HG02885 (cell line): Measurements from ENCODE around the gene PARD3B.
"Not testable (repeated sequence)": the region's sequence is repeated elsewhere in the genome, so short reads cannot be mapped to it uniquely, and the experiment has no call there.

Experiments
- ATAC-seq: cut with Tn5 transposase; IDR thresholded peaks from one replicate; pipeline ENCODE4 v1.9.1; 2021; ENCODE audit warnings: mild to moderate bottlenecking; ENCODE audit not compliant: unreplicated experiment, poor library complexity

PARD3B gene

DNA sequence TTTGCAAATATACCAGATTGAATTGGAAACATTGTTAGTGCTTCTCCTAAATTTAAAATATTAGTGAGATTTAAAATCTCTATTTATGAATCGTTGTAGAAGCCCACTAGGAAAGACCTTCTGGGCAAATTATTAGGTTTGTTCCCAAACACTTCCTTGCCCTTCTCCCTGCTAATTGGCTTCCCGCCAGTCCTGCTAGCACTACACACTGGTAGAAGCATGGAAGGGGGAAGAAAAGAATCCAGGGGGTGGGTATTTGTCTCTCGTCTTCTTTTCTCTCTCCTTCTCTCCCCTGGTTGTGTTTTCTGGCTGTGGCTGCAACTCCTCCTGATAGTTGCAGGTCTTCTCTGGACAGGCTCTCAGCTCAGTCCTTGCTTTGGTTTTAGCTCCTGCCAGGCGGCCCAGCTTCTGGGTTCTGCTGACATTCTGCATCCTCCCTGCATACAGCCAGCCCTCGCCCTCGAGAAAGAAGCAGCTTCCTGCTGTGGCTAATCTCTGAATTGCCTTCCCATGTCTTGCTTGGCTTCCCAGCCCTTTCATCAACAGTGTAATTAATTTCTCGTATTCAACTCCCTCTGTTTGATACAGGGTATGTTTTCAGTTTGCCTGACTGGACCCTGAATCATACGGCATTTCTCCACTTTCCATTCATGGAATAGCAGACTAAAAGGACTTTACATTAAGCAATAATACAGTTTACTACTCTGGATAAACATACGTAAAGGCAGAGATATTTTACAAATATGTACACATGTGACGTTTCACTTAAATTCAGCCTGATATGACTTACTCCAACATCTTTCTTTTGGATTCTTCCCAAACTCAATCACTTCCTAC is 6.9 kb upstream of the PARD3B start:
- no peak for ATAC-seq

DNA sequence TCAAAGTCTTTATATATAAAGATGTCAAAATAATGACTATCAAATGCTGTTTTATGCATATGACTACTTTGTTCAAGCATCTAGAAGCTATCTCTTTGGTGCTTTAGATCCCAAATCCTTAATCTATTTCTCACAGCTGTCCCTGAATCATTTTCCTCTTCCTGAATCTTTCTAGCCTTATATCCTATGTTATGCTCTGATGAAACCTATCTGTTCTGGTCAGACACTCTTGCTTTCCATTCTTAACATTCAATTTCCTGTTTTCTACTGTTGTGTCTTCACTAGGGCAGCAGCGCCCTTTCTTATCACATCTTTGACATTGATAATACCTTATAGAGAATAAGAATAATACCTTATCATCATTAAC is 6.3 kb upstream of the PARD3B start:
- ATAC-seq, result no peak

DNA sequence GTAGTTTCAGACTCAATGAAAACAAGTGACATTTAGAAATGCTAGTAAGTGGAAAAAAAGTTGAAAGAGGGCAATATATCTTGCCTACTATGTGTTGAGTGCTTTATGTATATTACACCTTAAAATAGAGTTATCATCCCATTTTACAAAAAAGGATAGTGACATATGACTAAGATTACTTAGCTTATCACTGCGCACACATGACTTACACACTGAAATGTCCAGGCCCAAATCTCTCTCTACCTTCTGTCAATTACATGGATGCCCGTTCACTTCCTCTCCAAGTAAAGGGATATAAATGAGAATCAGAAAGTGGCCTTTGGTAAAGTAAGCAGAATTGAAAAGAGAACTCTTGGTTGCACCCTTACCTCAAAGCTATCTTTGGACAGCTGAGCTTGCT is 3.6 kb upstream of the PARD3B start:
- no peak for ATAC-seq

DNA sequence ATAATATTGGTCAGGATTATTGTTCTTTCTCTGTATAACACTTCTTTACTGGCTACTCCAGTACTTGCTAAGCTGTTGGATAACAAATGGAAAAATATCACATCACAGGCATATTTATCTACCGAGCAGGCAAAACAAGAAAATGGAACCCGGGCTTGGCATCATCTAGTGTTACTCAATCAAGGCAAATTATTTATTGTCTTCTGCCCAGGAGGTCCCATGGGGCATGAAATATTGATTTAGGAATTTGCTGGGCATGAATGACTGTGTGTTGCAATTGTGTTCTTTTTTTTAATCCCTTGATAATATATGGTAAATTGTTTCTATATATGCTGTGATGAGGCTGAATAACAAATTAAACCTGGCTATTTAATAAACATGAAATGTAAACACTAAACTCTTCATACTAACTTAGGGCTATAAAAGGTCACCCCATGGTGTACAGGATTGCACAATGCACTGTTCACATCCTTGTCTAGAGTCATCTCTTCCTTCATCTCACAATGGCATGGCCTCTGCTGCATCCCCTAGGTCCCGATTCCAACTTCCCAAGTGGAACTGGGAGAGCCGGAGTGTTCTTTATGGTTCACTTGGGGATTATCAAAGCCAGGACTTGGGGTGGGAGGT is 2.2 kb upstream of the PARD3B start:
- ATAC-seq, result no peak

DNA sequence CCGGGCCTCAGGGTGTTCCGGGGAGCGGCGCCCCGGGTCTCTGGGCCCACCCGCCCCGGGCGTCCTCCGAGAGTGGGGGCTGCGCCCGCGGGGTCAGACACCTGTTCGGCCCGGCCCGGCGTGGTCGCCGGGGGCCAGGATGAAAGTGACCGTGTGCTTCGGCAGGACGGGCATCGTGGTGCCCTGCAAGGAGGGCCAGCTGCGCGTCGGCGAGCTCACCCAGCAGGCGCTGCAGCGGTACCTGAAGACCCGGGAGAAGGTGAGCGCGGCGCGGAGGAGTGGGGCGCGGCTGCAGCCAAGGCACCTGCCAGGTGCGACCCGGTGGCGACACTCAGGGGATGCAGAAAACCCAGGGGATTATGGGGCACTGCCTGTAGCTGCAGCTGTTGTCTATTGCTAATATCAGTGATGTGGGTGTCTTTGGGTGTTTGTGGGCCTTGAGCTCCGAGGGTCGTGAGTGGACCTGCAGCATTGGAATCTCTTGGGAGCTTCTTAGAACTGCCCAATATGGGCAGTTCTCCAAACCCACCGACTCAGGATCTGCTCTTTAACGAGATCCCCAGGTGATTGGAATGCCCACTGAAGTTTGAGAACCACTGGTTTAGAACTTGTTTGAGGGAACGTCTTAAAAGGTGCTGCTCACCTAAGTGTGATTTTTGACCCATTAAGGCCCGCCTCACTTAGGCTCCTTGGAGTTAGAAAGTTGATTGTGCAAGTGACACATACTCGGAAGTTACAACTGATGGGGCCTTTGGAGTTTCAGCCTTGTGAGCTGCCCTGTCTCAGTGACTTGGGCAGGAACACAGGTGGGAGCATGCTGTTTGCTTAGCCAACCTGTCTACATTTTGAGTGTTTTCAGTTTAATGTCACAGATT is 823 bp downstream of the PARD3B start:
- ATAC-seq, result no peak

DNA sequence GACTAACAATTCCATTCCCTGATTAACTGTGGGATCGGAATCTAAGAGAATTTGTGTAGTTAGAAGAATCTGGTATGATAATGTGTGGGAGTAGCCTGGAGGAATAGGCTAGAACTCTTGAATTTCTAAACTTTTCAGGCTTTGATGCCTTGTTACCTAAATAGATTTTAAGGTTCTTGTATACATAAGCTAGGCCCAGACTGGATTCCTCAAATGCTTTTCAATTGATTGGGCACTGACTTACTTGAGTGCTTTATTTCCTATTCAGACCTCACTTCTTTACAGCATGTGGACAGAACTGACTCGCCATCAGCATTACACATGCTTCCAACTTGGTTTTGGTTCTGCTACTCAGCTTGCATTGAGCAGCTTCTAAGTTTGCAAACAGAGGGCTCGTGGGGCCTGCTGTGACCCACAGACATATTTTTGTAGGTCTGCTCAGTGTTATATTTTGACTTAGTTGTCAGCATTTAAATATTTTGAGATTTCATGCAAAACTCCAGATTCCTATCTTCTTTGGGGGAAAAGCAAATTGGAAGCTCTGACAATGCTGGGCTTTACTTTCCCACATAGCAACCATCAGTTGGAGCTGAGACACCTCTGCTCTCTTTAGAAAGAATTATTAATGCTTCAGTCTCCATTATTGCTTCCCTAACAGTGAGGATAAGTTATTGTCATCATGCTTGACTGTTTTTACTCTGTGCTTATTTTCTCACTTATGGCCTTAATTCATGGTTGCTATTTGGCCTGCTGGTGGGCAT is 5.7 kb downstream of the PARD3B start:
- ATAC-seq, result no peak

DNA sequence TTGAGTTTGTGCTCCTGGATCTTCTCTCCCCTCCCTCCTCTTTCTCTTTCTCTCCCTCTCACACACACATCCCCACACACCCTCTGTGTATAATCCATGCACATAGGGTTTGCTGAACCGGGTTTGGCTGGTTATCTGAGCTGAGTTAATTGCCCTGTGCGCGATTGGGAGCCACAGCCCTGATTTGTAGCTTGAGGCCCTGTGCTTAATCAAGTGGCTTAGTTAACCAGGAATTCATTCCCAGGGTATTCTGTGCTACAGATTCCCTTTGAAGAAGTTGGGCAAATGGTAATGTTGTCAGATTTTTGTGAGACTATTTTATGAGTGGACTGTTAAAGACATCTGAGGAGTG is 6.2 kb downstream of the PARD3B start:
- no peak for ATAC-seq

DNA sequence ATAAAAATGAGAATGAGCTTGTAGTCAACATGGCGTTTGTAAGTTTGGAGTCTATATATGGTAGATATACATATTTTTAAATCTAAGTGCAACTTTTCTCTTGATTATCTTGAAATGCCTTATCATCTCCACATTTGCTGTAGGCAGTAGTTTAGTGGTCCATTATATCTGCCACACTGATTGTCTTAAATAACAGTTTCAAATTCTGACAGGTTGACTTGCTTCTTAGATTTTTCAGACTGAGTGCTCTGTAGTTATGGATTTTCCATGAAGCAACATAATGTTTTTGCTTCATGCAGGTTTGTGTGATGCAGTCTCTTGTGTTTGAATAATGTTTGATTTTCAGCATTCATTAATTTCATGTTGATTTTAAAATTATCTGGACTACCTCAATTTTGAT is 12.3 kb downstream of the PARD3B start:
- no peak for ATAC-seq

DNA sequence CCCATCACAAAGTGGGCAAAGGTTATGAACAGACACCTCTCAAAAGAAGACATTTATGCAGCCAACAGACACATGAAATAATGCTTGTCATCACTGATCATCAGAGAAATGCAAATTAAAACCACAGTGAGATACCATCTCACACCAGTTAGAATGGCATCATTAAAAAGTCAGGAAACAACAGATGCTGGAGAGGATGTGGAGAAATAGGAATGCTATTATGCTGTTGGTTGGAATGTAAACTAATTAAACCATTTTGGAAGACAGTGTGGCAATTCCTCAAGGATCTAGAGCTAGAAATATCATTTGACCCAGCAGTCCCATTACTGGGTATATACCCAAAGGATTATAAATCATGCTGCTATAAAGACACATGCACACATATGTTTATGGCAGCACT is 14.1 kb downstream of the PARD3B start:
- ATAC-seq, result not testable (repeated sequence)

DNA sequence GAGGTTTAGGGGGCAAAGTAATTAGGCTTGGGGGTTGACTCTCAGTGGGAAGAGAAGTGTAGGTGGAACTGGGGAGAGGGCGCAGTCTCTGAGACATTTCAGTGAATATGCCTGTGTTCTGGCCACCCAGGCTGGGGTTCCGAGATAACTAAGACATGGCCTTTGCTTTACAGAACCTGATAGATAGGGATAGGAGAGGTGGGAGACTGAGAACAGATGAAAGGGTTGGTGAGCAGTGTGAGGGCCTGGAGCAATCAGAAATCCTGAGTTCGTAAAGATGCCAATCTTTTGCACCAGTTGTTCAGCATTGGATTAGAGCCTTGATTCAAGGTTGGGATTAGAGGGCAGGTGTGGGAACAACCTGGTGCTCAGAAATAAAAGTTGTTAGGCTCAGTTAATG is 15.6 kb downstream of the PARD3B start:
- no peak for ATAC-seq

DNA sequence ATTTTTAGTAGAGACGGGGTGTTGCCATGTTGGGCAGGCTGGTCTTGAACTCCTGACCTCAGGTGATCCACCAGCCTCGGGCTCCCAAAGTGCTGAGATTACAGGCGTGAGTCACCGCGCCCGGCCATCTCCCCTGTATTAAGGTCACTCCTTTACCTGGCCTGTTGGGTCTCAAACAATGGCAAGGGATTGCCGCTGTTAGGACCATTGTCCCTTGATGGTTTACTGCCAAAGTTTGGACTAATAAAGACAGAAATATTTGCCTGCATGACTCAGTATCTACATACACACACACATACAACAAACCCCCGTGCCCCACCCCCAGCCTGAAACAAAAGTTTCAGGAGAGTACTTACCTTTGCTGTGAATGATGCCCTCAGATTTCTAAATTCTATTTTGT is 16.5 kb downstream of the PARD3B start:
- no peak for ATAC-seq

DNA sequence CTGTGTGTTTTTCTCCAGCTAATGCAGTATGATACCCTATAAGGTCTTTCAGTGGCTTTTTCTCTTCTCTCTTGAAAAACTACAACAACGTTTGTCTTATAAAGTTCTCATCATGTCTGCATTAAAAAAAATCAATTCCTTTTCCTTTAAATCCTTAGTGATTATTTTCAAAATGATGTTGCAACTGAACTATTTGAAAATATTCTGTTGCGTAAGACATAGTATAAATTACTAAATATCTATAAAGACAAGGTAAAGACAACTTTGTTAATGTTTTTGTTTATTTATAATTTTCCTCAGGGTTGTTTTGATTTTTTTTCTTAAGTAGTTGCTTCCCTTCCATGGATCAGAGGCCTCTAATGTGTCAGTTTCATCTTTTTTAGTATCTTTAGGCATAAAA is 21.2 kb downstream of the PARD3B start:
- no peak for ATAC-seq

DNA sequence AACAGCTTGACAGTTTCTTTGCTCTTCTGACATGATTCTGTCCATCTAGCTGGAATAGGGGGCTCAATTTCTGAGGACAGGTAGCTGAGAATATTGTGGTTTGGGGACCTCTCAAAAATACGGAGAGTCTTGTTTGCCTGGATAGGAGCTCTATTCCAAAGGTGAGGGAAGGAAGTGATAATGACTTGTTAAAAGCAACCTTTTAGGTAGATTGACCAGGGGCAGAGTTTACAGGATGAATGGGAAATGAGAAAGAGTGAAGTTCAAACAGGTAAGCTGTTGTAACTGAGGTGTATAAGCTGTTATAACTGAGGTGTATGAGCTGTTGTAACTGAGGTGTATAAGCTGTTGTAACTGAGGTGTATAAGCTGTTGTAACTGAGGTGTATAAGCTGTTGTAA is 25.1 kb downstream of the PARD3B start:
- ATAC-seq, result no peak

DNA sequence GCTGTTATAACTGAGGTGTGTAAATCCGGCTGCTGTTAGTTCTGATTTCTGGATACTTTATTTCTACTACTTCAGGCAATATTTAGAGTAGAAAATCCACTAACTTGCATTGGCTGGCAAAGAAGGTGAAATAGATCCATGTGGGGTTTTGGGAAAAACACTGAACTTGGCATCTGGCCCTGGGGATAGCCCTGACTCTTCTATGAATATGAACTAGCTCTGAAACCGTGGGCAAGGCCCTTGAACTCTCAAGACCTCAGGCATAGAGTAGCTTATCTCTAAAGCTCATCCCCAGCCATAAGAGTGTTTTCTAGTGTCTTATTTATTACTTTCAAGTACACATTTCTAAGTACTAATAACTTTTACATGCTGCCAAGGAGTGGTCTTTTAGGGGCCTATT is 25.8 kb downstream of the PARD3B start:
- no peak for ATAC-seq

DNA sequence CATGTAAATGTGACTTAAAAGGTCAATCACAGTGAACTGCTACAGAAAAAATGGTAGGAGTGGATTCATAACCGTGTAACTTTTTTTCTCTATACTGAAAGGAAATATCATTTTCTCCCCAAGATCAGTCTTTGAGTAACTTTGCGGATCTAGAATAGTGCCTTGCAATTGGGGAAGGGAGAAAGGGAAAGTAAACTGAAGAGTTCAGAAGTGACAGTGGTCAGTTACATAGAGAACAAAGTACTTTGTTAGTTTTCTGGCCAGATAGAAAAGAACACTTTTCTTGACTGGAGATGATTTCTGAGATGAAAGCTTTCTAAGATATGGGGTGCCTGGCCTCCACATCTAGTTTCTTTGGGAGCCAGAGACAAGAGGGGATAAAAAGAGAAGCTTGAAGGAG is 26.6 kb downstream of the PARD3B start:
- ATAC-seq, result no peak

DNA sequence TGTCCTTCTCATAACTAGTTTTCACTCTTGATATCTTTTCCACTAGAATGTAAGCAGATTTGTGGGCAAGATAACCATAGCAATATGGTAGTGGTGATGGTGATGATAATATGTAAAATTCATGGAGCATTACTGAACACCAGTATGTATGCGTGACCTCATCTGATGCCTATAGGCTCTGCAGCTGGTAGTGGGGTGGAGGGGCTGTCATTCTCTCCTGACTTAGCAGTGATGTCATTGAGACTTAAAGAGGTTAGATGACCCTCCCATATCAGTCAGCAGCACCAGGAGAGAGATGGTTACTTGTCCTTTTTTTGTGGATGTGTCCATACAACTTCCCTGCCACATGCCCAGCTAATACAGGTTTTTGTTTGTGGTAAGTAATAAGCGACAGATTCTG is 27.9 kb downstream of the PARD3B start:
- no peak for ATAC-seq

DNA sequence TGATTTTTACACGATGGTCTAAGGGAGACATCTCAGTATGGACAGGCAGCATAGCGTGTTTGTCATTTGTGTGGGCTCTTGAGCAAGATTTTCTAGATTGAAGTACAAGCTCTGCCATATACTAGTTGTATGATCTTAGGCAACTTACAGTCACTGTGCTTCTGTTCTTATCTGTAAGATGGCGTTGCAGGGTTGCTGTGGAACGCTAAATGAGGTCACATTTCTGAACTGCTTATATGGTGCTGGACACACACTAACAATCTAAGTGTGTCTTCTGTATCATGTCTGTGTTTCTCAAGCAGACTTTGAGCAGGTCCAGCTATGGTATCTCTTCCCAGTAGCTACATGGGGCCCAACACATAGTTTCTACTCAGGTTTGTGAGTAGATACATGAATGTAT is 29.2 kb downstream of the PARD3B start:
- no peak for ATAC-seq

DNA sequence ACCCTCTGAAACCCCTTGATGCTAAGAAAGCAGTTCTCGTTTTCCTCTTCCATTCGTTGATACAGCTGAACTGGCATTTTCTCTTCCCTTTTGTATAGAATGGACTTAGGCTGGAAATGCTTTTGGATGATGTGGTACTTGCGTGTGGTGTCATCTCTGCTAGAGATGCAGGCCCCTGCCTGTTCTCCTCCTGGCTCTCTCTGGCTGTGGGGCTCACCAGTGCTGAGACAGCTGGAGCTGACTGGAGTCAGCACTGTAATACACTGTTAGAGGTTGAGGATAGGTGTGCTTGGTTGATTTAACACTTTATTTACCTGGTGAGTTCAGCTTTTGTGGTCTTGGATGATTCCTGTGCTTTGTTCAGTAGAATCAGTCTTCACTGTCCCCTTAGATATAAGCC is 30.2 kb downstream of the PARD3B start:
- ATAC-seq, result no peak

DNA sequence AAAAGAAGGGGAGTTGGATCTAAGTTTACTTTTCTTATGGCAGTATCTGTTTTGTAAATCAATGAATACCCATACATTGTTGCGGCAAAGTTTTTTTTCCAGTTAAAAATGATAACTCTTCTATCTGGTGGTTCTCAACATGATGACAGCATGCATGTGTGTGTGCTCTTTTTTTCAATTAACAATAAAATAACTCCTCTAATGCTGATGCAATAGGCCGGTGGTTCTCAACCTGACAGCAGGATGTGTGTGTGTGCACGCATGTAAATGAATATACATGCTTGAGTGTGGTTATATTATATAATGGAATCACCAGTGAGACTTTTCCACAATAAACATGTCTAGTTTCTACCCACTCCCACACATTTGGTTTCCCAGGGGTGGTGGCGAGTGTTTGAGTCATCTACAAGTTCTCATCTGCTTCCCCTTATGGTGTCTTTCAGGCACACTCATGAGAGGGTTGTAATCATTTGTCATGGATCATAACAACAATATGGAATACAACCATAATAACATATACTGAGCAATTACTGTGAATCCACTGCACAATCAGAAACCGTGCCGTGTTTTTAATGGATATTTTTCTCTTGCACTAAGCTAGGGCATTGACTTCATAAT is 31.2 kb downstream of the PARD3B start:
- ATAC-seq, result no peak

DNA sequence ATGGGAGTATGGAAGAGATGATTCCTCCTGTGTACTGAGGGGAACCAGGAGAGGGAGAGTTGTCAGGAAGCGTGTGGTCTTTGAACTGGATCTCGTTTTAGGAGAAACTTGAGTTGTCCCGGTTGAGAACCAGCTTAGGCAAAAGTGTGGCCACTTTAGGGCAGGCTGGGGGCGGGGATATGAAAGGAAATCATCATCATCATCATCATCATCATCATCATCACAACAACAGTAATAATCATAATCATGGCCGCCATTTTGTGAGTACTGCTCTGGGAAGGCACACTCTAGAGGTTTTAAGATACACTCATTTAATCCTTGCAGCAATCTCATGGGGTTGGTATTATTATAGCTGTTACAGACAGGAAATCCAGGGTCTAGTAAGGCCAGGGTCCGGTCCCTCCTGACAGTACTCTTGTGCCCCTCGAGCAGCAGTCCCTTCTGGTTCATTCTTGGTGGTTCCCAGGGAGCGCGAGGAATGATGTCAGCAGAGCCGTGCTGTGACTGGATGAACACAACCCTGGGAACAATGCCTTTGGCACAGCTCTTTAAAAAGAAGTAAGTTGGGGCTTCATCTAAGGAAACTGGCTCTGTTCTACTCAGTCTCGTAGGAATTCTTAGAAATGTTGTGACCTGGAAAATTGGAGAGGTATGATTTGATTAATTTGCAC is 33.8 kb downstream of the PARD3B start:
- no peak for ATAC-seq
